ENCODE results near the gene TAX1BP3. TPM values are rescaled to one million over a fixed set of nuclear protein-coding genes. Genes with fewer than 3 reads are reported as not detected.

Gene TAX1BP3
- total and polyA plus RNA-seq, 2 of the 4 experiments (the other 2 are of a cell fraction): 146 to 176 TPM

GRCh38 chr17:3645310-3645709, 23.1 kb downstream of the TAX1BP3 start:
- TF ChIP-seq MXI1 (IDR thresholded peaks at IDR 0.05; ENCODE audit: borderline replicate concordance, low read depth, low read length): no peak
- Histone ChIP-seq H3K9ac (ENCODE audit: low read depth, low read length) (no peak overlapping the region), H2AK9ac (replicated peaks; ENCODE audit: low read depth, low read length, poor library complexity) (no peak overlapping the region), H3K36me3 (ENCODE audit: control insufficient read depth, insufficient read depth, low read length) (peaks cover 26% of the 10 kb centered on the region), H3K9me3 (ENCODE audit: control insufficient read depth, insufficient read depth, low read length) (no peaks in the 10 kb centered on the region), H2BK20ac (ENCODE audit: low read depth, low read length) (no peak overlapping the region), H4K5ac (ENCODE audit: low read depth, low read length) (no peak overlapping the region), H3K18ac (ENCODE audit: low read depth, low read length) (no peak overlapping the region), H2BK120ac (ENCODE audit: low read depth, low read length) (no peak overlapping the region), H3K4me1 (ENCODE audit: control insufficient read depth, insufficient read depth, low read length) (peaks cover 1% of the 10 kb centered on the region; the same call in 1 of the 2 replicates), H2AFZ (replicated peaks; ENCODE audit: low read length, poor library complexity) (no peak overlapping the region), H3K4me2 (ENCODE audit: low read depth, low read length) (no peak overlapping the region), H3K14ac (replicated peaks; ENCODE audit: low read depth, low read length) (no peak overlapping the region), H4K91ac (ENCODE audit: insufficient read depth, low read depth, low read length) (no peak overlapping the region), H2BK15ac (ENCODE audit: low read depth, low read length) (no peak overlapping the region), H3K9me1 (ENCODE audit: insufficient read depth, low read length) (peaks cover 2% of the 10 kb centered on the region; the same call in 1 of the 2 replicates), H3K4ac (ENCODE audit: low read depth, low read length) (no peak overlapping the region), H2AK5ac (ENCODE audit: low read depth, low read length) (no peak overlapping the region), H3K56ac (ENCODE audit: extremely low read depth, insufficient read depth, low read length) (no peak overlapping the region), H2BK5ac (ENCODE audit: low read depth, low read length, poor library complexity, severe bottlenecking) (no peak overlapping the region), H3K27me3 (ENCODE audit: control insufficient read depth, insufficient read depth, low read length) (no peaks in the 10 kb centered on the region), H3K79me1 (ENCODE audit: low read depth in 1 of 2, low read length in 2 of 2) (peaks cover 0 to 4% of the 10 kb centered on the region in 2 experiments; a peak in 1 of 4 replicates), H3K23ac (ENCODE audit: low read depth, low read length) (no peak overlapping the region), H3K4me3 (ENCODE audit: insufficient read depth, low read depth, low read length) (no peak overlapping the region), H4K20me1 (ENCODE audit: insufficient read depth, low read length) (peaks cover 2% of the 10 kb centered on the region; the same call in 1 of the 2 replicates), H4K8ac (ENCODE audit: low read depth in 2 of 2, low read length in 2 of 2) (no peak overlapping the region), H3K27ac (ENCODE audit: insufficient read depth, low read length) (no peak overlapping the region)
- no peak for ATAC-seq (ENCODE audit: low read depth)
- intact Hi-C loops (cut with micrococcal nuclease) (loop anchor here (5.0 kb wide), 1 partner anchor 598 kb away; no protein-coding TSS in a partner anchor), dilution Hi-C loops (cut with HindIII; ENCODE audit: low sequenced_read_pairs, unreplicated experiment) (no loop called here), in situ Hi-C loops (cut with MboI; ENCODE audit: low sequenced_read_pairs) (loop anchor here (10.0 kb wide), 2 partner anchors 601 to 811 kb away; no protein-coding TSS in a partner anchor)
- CTCF ChIA-PET: no interaction called here
- WGBS, 2 experiments (ENCODE audit: extremely low coverage in 2 of 2, insufficient read length in 1 of 2): 39% methylated on average over 2 of the region's 5 CpGs; no CpG with 5 or more reads in 1 of the 2 experiments
- DNase-seq: no peak
- POLR2A ChIA-PET (ENCODE audit: unreplicated experiment): no interaction called here
- no TSS peak for BruUV-seq (replicated peaks)

Data from IMR-90 (cell line).